ENCODE results near the gene LPP.

DNA sequence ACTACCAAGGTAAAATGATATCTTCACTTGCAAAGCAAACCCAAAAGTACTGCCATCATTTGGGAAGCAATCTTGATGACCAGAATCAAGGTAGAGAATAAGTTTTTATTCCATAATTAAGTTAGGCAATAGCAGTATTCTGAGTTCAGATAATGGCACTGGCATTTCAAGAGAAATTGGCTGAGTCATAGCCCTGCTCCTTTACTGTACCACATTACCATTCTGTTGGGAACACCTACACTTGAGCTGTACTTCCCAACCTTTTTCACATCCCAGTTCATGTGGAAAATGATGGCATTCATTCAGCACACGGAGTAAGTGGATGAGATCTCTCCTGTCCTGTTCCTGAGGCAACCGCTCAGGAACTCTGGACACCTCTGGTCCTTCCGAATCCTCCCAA lies 706.2 kb downstream of the LPP start:
- TF ChIP-seq, protein P1, sequence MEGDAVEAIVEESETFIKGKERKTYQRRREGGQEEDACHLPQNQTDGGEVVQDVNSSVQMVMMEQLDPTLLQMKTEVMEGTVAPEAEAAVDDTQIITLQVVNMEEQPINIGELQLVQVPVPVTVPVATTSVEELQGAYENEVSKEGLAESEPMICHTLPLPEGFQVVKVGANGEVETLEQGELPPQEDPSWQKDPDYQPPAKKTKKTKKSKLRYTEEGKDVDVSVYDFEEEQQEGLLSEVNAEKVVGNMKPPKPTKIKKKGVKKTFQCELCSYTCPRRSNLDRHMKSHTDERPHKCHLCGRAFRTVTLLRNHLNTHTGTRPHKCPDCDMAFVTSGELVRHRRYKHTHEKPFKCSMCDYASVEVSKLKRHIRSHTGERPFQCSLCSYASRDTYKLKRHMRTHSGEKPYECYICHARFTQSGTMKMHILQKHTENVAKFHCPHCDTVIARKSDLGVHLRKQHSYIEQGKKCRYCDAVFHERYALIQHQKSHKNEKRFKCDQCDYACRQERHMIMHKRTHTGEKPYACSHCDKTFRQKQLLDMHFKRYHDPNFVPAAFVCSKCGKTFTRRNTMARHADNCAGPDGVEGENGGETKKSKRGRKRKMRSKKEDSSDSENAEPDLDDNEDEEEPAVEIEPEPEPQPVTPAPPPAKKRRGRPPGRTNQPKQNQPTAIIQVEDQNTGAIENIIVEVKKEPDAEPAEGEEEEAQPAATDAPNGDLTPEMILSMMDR (IDR thresholded peaks at IDR 0.05) = no peak
- TF ChIP-seq POLR2A (IDR thresholded peaks at IDR 0.05; ENCODE audit: low read depth) = no peak
